Peyer's patch (tissue), 4 donors: ENCODE results near the gene RASAL2. TPM values are rescaled to one million over a fixed set of nuclear protein-coding genes. Genes with fewer than 3 reads are reported as not detected.

Experiments
- DNase-seq, 3 donors: peaks; one replicate each; pipeline ENCODE4 v3.0.0-alpha.2; 2017 to 2019
- H3K27ac ChIP-seq, 4 donors: fragments of 200-600 bp; sonication (generic); one replicate each; pipeline ENCODE4 v1.5.1; 2016 to 2019
- H3K27me3 ChIP-seq, 2 donors: fragments of 200-600 bp; sonication (generic); one replicate each; pipeline ENCODE4 v1.5.1; 2019
- H3K36me3 ChIP-seq, 3 donors: fragments of 200-600 bp; sonication (generic); one replicate each; pipeline ENCODE4 v1.5.1; 2016 to 2019
- H3K4me1 ChIP-seq, 4 donors: fragments of 200-600 bp; sonication (generic); one replicate each; pipeline ENCODE4 v1.5.1; 2016 to 2019
- H3K4me3 ChIP-seq, 4 donors: fragments of 200-600 bp; sonication (generic); 1 replicate in 3 of 4; 2 replicates in 1 of 4; pipeline ENCODE4 v1.5.1; 2016 to 2019; ENCODE audit warnings: mild to moderate bottlenecking in 1 of 4
- H3K9me3 ChIP-seq, 4 donors: fragments of 200-600 bp; sonication (generic); one replicate each; pipeline ENCODE4 v1.5.1; 2016 to 2019; ENCODE audit warnings: mild to moderate bottlenecking in 1 of 4
- CTCF ChIP-seq, 6 experiments: fragments of 450-650 bp in 4 of 6; fragments of 200-600 bp in 2 of 6; sonication (generic) in 1 of 6; IDR thresholded peaks; one replicate each; pipeline ENCODE4 v1.5.1; 2017 to 2019; ENCODE audit warnings: antibody characterized with exemption in 6 of 6, mild to moderate bottlenecking in 3 of 6, moderate library complexity in 1 of 6
- POLR2A ChIP-seq, 2 donors: fragments of 450-650 bp; IDR thresholded peaks; one replicate each; pipeline ENCODE4 v1.5.1; 2017; ENCODE audit warnings: antibody characterized with exemption in 2 of 2, mild to moderate bottlenecking in 2 of 2, moderate library complexity in 2 of 2
- total RNA-seq, 4 donors: library from RNA; depleted of rRNA; stranded (reverse); fragments of >200 nt; gene quantifications; one replicate each; pipeline ENCODE4 v1.1.0, GENCODE V29; 2016

RASAL2 gene
- total RNA-seq, 4 donors from 2014 or later, result 10.2 to 35.5 (median 20.0) TPM

DNA sequence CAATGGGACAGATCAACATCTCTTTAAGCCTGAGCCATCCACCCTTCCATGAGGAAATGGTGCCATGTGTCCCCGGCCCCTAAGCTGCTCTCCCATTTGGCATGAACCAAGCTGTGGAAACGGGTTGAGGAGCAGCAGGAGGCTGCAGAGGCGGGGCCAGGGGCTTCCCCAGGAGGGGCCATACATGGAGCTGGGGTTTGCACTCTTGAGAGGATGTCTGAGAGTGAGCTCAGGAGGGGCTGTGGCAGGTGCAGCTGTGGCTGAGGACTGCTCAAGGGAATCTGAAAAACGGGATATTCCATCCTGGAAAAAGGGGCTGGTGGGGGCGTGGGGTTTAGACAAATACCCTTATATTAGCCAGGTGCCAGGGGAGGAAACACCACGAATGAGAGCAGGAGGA is 409.9 kb downstream of the RASAL2 start:
- Histone ChIP-seq H3K36me3 (no peaks in the 10 kb centered on the region), H3K4me3 (no peak overlapping the region), H3K27me3 (no peaks in the 10 kb centered on the region), H3K4me1 (peaks cover 0 to 3% (median 0%) of the 10 kb centered on the region in 4 donors), H3K27ac (no peak overlapping the region), H3K9me3 (no peaks in the 10 kb centered on the region)
- TF ChIP-seq POLR2A (IDR thresholded peaks at IDR 0.05) (no peak), CTCF (IDR thresholded peaks at IDR 0.05) (no peak)
- DNase-seq, result peak in 1 of 3 donors; percentile 13

DNA sequence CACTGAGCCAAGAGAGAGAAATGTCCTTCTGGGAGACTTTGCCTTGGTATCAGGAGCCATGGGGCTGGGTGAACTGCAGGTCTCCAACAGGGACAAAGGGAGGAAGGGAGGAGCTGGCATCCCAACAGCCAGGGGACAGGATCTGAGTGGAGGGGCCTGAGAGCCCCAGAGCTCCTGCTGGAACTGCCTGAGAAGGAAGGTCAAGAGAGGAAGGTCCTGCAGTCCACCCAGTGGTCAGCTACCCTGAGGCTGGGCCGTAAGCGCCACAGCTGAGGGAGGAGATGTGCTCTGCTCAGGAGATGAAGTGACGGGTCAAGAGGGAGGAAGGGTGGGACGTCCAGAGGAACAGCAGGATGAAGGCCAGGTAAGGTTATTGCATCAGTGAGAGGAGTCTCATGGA is 410.4 kb downstream of the RASAL2 start:
- no peak for TF ChIP-seq CTCF (IDR thresholded peaks at IDR 0.05)
- no peak for TF ChIP-seq POLR2A (IDR thresholded peaks at IDR 0.05)
- Histone ChIP-seq H3K27me3 (no peaks in the 10 kb centered on the region), H3K9me3 (no peaks in the 10 kb centered on the region), H3K4me1 (peaks cover 0 to 3% (median 0%) of the 10 kb centered on the region in 4 donors), H3K36me3 (no peaks in the 10 kb centered on the region), H3K27ac (no peak overlapping the region), H3K4me3 (no peak overlapping the region)
- DNase-seq, result peak in 1 of 3 donors; percentile 39

DNA sequence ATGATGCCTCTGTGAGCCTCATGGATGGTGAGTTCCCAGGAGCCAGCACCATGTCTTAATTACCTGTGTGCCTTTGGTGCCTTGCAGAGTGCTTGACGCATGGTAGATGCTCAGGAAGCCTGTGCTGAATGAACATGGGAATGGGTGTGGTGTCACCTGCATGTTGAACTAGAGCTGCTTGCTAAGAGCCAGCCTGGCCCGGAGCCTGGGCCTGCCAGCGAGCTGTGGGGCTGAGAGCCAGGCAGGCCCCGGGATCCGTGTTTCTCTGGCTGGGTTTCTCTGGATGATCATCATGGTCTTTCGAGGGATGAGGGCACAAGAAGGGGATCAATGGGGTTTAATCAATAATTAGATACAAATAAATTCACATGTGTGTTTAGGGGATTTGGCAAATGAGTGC is 412.3 kb downstream of the RASAL2 start:
- Histone ChIP-seq H3K4me3 (no peak overlapping the region), H3K9me3 (no peaks in the 10 kb centered on the region), H3K27me3 (no peaks in the 10 kb centered on the region), H3K27ac (peak overlapping the region in 1 of 4 donors; percentile 38), H3K4me1 (no peaks in the 10 kb centered on the region), H3K36me3 (no peaks in the 10 kb centered on the region)
- TF ChIP-seq POLR2A (IDR thresholded peaks at IDR 0.05), result no peak
- no peak for TF ChIP-seq CTCF (IDR thresholded peaks at IDR 0.05)
- peak in 2 of 3 donors; percentile 35 to 39 for DNase-seq

DNA sequence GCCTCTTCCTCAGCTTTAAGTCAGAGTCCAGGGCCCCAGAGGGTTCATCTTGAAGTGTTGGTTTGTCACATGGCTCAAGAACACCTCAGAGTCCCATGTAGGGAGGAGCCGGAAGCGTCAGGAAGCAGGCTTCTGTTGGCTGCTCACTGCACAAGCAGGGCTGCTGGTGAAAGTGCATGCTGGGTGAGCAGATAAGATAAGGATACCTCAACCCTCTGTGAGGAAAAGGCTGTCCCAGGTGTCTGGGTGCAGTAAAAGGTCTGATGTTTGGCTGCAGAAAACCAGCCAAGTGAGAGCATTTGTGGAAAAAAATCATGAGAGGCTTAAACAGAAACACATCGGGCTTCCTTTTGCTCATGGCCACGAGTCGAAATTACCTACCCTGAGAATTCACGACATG is 412.8 kb downstream of the RASAL2 start:
- Histone ChIP-seq H3K36me3 (no peaks in the 10 kb centered on the region), H3K27me3 (no peaks in the 10 kb centered on the region), H3K4me1 (no peaks in the 10 kb centered on the region), H3K9me3 (no peaks in the 10 kb centered on the region), H3K4me3 (no peak overlapping the region), H3K27ac (peak overlapping the region in 1 of 4 donors; percentile 38)
- no peak for TF ChIP-seq POLR2A (IDR thresholded peaks at IDR 0.05)
- TF ChIP-seq CTCF (IDR thresholded peaks at IDR 0.05), result no peak
- peak in 2 of 3 donors; percentile 74 to 80 for DNase-seq

DNA sequence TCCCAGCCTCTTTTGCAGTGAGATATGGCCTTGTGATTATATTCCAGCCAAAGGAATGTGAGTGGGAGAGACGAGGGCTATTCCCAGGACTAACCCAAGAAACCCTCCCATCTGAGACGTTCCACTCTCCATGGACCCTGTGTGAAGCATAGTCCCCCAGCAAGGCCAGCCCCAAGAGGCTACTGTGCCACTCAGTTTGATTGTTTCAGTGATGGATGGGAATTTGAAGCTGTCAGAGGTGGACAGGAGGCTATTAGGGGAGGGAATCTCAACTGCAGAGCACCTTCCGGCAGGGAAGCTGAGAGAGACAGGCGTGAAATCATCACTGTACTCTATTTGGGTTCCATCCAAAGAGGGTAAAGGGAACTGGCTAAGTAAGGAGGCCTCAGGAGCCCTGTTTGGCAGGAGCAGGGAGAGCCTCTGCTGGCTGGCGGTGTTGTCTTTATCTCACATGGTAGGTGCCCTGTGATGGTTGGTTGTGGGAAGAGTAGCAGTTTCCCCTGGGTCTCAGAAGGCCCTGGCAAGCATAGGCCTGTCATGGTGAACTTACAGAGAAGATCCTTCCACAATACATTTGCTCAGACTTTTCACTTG is 415.6 kb downstream of the RASAL2 start:
- H3K36me3 ChIP-seq, result no peaks in the 10 kb centered on the region
- no peak overlapping the region for H3K27ac ChIP-seq
- no peaks in the 10 kb centered on the region for H3K4me1 ChIP-seq
- TF ChIP-seq POLR2A (IDR thresholded peaks at IDR 0.05) (no peak), CTCF (IDR thresholded peaks at IDR 0.05) (no peak)
- H3K27me3 ChIP-seq, result no peaks in the 10 kb centered on the region
- no peak overlapping the region for H3K4me3 ChIP-seq
- DNase-seq, result no peak
- H3K9me3 ChIP-seq, result no peaks in the 10 kb centered on the region

GRCh38 chr1:178510155-178510554 is 416.3 kb downstream of the RASAL2 start:
- Histone ChIP-seq H3K4me3 (no peak overlapping the region), H3K27ac (no peak overlapping the region), H3K9me3 (no peaks in the 10 kb centered on the region), H3K27me3 (no peaks in the 10 kb centered on the region), H3K36me3 (no peaks in the 10 kb centered on the region), H3K4me1 (no peaks in the 10 kb centered on the region)
- TF ChIP-seq POLR2A (IDR thresholded peaks at IDR 0.05) (no peak), CTCF (IDR thresholded peaks at IDR 0.05) (no peak)
- no peak for DNase-seq
